WERI-Rb-1 (cell line): ENCODE results near the gene NRXN3.
"Not testable (repeated sequence)": the region's sequence is repeated elsewhere in the genome, so short reads cannot be mapped to it uniquely, and the experiment has no call there.

Experiments used
- DNase-seq: peaks from one replicate; pipeline ENCODE4 v3.0.0-alpha.2; 2020
- H3K27ac ChIP-seq: fragments of 250-450 bp; sonication (Bioruptor Pico); 2 replicates; pipeline ENCODE4 v1.5.1; 2020; ENCODE audit warnings: mild to moderate bottlenecking, moderate library complexity
- H3K27me3 ChIP-seq: fragments of 250-450 bp; sonication (Bioruptor Pico); 2 replicates; pipeline ENCODE4 v1.5.1; 2021; ENCODE audit warnings: mild to moderate bottlenecking, low read depth, moderate library complexity; ENCODE audit not compliant: insufficient read depth, severe bottlenecking
- H3K36me3 ChIP-seq: fragments of 250-450 bp; sonication (Bioruptor Pico); 2 replicates; pipeline ENCODE4 v1.5.1; 2020; ENCODE audit warnings: mild to moderate bottlenecking, moderate library complexity
- H3K4me3 ChIP-seq: 2 replicates; pipeline ENCODE4 v1.5.1; 2011; ENCODE audit warnings: low read depth, mild to moderate bottlenecking, control low read depth, low read length
- H3K9me3 ChIP-seq: fragments of 250-450 bp; sonication (Bioruptor Pico); 2 replicates; pipeline ENCODE4 v1.5.1; 2021; ENCODE audit warnings: mild to moderate bottlenecking, moderate library complexity; ENCODE audit not compliant: severe bottlenecking
- CTCF ChIP-seq: IDR thresholded peaks from 2 replicates; pipeline ENCODE4 v1.5.1; 2011; ENCODE audit warnings: low read depth, mild to moderate bottlenecking, control low read depth, inconsistent platforms, low read length

Gene NRXN3

GRCh38 chr14:79766511-79766910 is 1596.3 kb downstream of the NRXN3 start:
- H3K27ac ChIP-seq: no peak overlapping the region
- H3K9me3 ChIP-seq: no peaks in the 10 kb centered on the region
- TF ChIP-seq CTCF: no peak
- H3K4me3 ChIP-seq: no peak overlapping the region
- no peak for DNase-seq
- no peaks in the 10 kb centered on the region for H3K27me3 ChIP-seq
- H3K36me3 ChIP-seq: no peaks in the 10 kb centered on the region

- Histone ChIP-seq H3K27me3 (no peaks in the 10 kb centered on the region), H3K27ac (no peak overlapping the region), H3K4me3 (no peak overlapping the region), H3K9me3 (no peaks in the 10 kb centered on the region), H3K36me3 (no peaks in the 10 kb centered on the region)
- DNase-seq: no peak
- TF ChIP-seq CTCF: no peak
Measured at GRCh38 chr14:79767251-79767650, 1597.1 kb downstream of the NRXN3 start.

DNA sequence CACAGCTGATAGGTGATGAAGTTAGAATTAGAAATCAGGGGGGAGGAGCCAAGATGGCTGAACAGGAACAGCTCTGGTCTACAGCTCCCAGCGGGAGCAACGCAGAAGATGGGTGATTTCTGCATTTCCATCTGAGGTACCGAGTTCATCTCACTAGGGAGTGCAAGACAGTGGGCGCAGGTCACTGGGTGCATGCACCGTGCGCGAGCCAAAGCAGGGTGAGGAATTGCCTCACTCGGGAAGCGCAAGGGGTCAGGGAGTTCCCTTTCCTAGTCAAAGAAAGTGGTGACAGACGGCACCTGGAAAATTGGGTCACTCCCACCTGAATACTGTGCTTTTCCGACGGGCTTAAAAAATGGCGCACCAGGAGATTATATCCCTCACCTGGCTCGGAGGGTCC is 1597.5 kb downstream of the NRXN3 start:
- H3K36me3 ChIP-seq, DNase-seq, H3K4me3 ChIP-seq, H3K27ac ChIP-seq, H3K9me3 ChIP-seq, H3K27me3 ChIP-seq: not testable (repeated sequence)

DNA sequence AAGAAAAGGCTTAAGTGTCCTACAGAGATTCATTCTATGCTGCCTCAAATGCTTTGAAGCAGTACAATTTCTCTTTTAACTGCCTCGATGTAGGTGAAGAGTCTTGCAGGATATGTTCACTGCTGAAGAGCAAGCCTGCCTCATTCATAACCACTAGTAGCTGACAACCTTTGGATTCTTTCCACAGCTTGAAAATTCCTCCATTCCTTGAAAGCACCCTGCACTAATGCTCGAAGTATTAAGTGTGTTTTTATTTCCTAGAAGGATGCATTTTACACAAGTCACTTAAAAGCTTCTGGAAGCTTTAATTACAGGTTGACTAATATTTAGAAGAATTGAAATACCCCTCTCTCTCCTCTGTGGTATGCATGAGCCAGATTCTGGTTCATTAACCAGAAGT is 1611.7 kb downstream of the NRXN3 start:
- no peak for DNase-seq
- no peak overlapping the region for H3K4me3 ChIP-seq
- TF ChIP-seq CTCF: no peak
- H3K9me3 ChIP-seq: no peaks in the 10 kb centered on the region
- H3K27me3 ChIP-seq: no peaks in the 10 kb centered on the region
- H3K27ac ChIP-seq: no peak overlapping the region
- H3K36me3 ChIP-seq: no peaks in the 10 kb centered on the region

GRCh38 chr14:79783041-79783440 is 1612.9 kb downstream of the NRXN3 start:
- H3K36me3 ChIP-seq: no peaks in the 10 kb centered on the region
- no peak for DNase-seq
- no peaks in the 10 kb centered on the region for H3K9me3 ChIP-seq
- H3K27ac ChIP-seq: no peak overlapping the region
- no peak for TF ChIP-seq CTCF
- H3K27me3 ChIP-seq: no peaks in the 10 kb centered on the region
- no peak overlapping the region for H3K4me3 ChIP-seq

- no peaks in the 10 kb centered on the region for H3K9me3 ChIP-seq
- H3K27ac ChIP-seq: no peak overlapping the region
- H3K36me3 ChIP-seq: no peaks in the 10 kb centered on the region
- no peak overlapping the region for H3K4me3 ChIP-seq
- DNase-seq: no peak
- no peaks in the 10 kb centered on the region for H3K27me3 ChIP-seq
- no peak for TF ChIP-seq CTCF
Measured at GRCh38 chr14:79786522-79786921, 1616.3 kb downstream of the NRXN3 start.
